ENCODE data around the gene RBM6.

DNA sequence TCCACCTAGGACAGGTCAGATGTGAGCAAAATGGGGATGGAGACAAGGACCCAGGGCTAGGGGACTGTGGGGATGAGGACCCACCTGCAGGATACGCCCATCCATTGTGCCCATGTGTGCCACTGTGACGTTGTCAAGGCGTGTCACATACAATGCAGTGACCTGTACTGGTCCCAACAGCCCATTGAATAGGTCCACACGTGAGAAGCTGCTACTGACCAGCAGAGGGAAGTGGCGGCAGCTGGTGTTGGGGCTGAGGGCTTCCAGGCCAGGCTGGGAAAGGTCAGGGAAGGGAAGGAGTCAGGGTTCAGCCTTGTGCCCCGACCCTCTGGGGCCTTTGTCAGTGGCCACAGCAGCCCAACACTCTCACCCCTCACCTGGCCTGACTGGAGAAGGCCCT lies 41.0 kb upstream of the RBM6 start:
- TF ChIP-seq EZH2 (IDR thresholded peaks at IDR 0.05; ENCODE audit: insufficient read depth, poor library complexity, severe bottlenecking), result no peak
- no peak for TF ChIP-seq EZH2phosphoT487 (IDR thresholded peaks at IDR 0.05; ENCODE audit: insufficient read depth, low read depth)

All from GM23248 (cell line).